Left ventricle myocardium inferior (tissue), 1 donor: Measurements from ENCODE around the gene ACTR6. TPM values are rescaled to one million over a fixed set of nuclear protein-coding genes. Genes with fewer than 3 reads are reported as not detected.
"Not testable (repeated sequence)": the region's sequence is repeated elsewhere in the genome, so short reads cannot be mapped to it uniquely, and the experiment has no call there.

Source experiments
- DNase-seq: peaks from one replicate; pipeline ENCODE4 v3.0.0-alpha.2; 2020
- H3K27ac ChIP-seq: fragments of 200-600 bp; replicated peaks from 2 replicates; pipeline ENCODE4 v1.8.0; 2021
- H3K27me3 ChIP-seq: fragments of 200-600 bp; 2 replicates; pipeline ENCODE4 v1.8.0; 2021; ENCODE audit warnings: low read depth
- H3K36me3 ChIP-seq: fragments of 200-600 bp; 2 replicates; pipeline ENCODE4 v1.8.0; 2021
- H3K4me1 ChIP-seq: fragments of 200-600 bp; 2 replicates; pipeline ENCODE4 v1.8.0; 2021
- H3K4me3 ChIP-seq: fragments of 200-600 bp; 2 replicates; pipeline ENCODE4 v1.8.0; 2021; ENCODE audit warnings: mild to moderate bottlenecking, moderate library complexity
- H3K9me3 ChIP-seq: fragments of 200-600 bp; replicated peaks from 2 replicates; pipeline ENCODE4 v1.8.0; 2021
- intact Hi-C: fragments of 100-400 bp; cut with micrococcal nuclease; formaldehyde crosslinking; loops from one replicate; pipeline ENCODE4 v1.11.0; 2022
- total RNA-seq: library from RNA; stranded (reverse); fragmentation: NEBNext Ultra II Directional; extraction: Animal tissue kit (Norgen Biotek cat#: 25700); gene quantifications from one replicate; pipeline ENCODE4 v1.2.1, GENCODE V29; 2021
- TF ChIP-seq, protein P1 (sequence below): fragments of 200-600 bp; IDR thresholded peaks from 2 replicates; pipeline ENCODE4 v1.8.0; 2021; ENCODE audit warnings: antibody characterized with exemption, mild to moderate bottlenecking, borderline replicate concordance
- donor health status: DM: no; HTN: yes; CAD: no; lungs with severe emphysema.

Gene ACTR6
- total RNA-seq, 1 donor from 2014 or later, result 18.3 TPM

DNA sequence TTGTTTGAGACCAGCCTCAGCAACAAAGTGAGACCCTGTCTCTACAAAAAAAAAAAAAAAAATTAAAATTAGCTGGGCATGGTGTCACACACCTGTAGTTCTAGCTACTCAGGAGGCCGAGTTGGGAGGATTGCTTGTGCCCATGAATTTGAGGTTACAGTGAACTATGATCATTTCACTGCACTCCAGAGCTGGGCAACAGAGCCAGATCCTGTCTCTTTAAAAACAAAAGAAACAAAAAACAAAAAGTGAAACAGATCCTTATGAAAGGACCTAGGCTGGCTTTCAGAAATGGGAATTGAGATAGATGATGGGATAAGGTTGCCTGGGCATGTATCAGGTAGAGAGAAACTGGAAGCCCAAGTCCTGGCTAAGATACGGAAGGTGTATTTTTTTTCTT, 13.9 kb downstream of the ACTR6 start:
- intact Hi-C loops, result no loop called here
- Histone ChIP-seq H3K4me3 (no peak overlapping the region), H3K4me1 (no peaks in the 10 kb centered on the region), H3K36me3 (peaks cover 74% of the 10 kb centered on the region), H3K9me3 (no peaks in the 10 kb centered on the region), H3K27me3 (no peaks in the 10 kb centered on the region), H3K27ac (no peak overlapping the region)
- TF ChIP-seq, protein P1, sequence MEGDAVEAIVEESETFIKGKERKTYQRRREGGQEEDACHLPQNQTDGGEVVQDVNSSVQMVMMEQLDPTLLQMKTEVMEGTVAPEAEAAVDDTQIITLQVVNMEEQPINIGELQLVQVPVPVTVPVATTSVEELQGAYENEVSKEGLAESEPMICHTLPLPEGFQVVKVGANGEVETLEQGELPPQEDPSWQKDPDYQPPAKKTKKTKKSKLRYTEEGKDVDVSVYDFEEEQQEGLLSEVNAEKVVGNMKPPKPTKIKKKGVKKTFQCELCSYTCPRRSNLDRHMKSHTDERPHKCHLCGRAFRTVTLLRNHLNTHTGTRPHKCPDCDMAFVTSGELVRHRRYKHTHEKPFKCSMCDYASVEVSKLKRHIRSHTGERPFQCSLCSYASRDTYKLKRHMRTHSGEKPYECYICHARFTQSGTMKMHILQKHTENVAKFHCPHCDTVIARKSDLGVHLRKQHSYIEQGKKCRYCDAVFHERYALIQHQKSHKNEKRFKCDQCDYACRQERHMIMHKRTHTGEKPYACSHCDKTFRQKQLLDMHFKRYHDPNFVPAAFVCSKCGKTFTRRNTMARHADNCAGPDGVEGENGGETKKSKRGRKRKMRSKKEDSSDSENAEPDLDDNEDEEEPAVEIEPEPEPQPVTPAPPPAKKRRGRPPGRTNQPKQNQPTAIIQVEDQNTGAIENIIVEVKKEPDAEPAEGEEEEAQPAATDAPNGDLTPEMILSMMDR, result no peak
- no peak for DNase-seq

DNA sequence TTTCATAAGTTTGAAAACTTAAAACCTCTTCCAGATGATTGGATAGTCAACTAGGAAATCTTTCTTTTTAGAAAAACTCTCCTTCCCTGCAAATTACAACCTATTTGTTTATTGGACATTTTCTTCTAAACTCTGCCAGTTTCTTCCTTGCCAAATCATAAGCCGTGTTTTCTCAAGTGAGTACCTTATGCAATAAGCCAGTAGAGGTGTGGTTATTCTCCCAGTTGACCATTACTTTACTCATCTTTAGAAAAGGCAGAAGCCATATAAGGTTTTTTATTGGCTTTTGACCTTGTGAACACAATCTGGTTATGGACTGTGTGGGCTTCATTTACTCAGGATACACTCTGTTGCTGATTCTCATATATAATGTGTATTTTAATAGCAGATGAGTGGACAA, 14.6 kb downstream of the ACTR6 start:
- no peaks in the 10 kb centered on the region for H3K9me3 ChIP-seq
- intact Hi-C loops, result no loop called here
- no peaks in the 10 kb centered on the region for H3K4me1 ChIP-seq
- TF ChIP-seq, protein P1, result no peak
- DNase-seq, result no peak
- no peak overlapping the region for H3K4me3 ChIP-seq
- H3K27me3 ChIP-seq, result no peaks in the 10 kb centered on the region
- no peak overlapping the region for H3K27ac ChIP-seq
- peaks cover 74% of the 10 kb centered on the region for H3K36me3 ChIP-seq

DNA sequence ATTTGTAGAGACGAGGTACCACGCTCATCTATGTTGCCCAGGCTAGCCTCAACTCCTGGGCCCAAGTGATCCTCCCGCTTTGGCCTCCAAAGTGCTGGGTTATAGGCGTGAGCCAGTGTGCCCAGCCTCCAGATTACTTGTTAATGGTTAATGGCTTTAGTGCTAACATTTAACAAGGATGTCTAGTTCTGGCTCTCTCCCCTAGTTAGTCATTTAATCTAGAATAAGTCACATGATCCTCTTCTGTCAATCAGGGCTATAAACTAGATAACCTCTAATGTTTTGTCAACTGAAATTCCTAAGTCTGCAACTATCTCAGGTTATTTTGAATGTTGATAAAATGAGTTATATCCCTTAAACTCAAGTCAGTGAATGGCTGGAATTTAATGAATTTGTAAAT, 15.7 kb downstream of the ACTR6 start:
- Histone ChIP-seq H3K4me1 (no peaks in the 10 kb centered on the region), H3K4me3 (no peak overlapping the region), H3K9me3 (no peaks in the 10 kb centered on the region), H3K27me3 (no peaks in the 10 kb centered on the region), H3K27ac (no peak overlapping the region), H3K36me3 (peaks cover 74% of the 10 kb centered on the region)
- intact Hi-C loops, result no loop called here
- DNase-seq, result no peak
- TF ChIP-seq, protein P1, result no peak

DNA sequence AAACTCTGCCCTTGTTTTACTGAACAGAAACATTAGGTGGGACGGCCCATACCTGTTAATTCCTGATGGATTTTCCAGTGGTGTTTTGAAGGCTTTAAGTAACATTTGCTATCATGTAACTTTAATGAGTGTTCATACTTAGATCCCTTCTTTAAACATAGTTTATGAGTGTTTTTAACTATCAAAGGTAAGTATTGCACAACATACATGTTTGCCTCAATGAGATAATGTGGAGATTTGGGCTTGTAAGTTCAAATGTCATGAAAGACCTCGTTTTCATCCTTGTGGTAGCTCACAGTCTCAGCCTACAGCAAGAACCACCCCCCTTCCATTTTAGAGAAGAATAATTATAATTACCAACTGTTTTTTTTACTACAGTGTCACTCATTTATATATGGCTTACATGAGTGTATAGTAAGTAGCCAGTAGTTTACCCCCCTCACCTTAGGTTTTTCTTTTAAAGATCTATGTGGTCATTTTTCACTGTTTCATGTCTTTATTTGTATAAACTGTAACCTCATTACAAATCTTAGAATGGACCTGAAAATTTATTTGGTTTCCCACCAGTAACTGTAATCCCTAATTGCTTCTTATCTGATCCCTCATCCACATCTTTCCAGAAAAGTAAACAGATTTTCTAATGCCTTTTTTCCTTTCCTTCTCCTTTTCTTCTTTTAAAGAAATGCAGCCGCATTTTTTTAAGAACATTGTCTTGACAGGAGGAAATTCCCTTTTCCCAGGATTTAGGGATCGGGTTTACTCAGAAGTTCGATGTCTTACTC, 18.9 kb downstream of the ACTR6 start:
- no peaks in the 10 kb centered on the region for H3K9me3 ChIP-seq
- no peak for DNase-seq
- H3K27ac ChIP-seq, result no peak overlapping the region
- H3K4me1 ChIP-seq, result no peaks in the 10 kb centered on the region
- no peaks in the 10 kb centered on the region for H3K27me3 ChIP-seq
- H3K4me3 ChIP-seq, result no peak overlapping the region
- peaks cover 84% of the 10 kb centered on the region for H3K36me3 ChIP-seq
- intact Hi-C loops, result no loop called here
- TF ChIP-seq, protein P1, result no peak

DNA sequence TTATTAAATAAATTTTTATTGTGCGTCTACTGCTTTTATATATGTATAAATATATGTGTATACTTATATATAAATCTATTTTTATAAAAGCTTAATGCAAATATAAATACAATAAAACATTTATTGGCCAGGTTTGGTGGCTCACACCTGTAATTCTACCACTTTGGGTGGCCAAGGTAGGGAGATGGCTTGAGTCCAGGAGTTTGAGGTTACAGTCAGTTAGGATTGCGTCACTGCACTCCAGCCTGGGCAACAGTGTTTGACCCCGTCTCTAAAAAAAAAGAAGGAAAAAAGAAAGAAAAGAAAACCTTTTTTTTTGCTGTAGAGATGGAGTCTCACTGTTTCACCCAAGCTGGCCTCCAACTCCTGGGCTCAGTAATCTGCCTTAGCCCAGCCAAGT, 20.9 kb downstream of the ACTR6 start:
- Histone ChIP-seq H3K27me3 (no peaks in the 10 kb centered on the region), H3K4me1 (no peaks in the 10 kb centered on the region), H3K4me3 (no peak overlapping the region), H3K9me3 (no peaks in the 10 kb centered on the region), H3K36me3 (peaks cover 88% of the 10 kb centered on the region), H3K27ac (no peak overlapping the region)
- TF ChIP-seq, protein P1, result no peak
- intact Hi-C loops, result no loop called here
- DNase-seq, result no peak

DNA sequence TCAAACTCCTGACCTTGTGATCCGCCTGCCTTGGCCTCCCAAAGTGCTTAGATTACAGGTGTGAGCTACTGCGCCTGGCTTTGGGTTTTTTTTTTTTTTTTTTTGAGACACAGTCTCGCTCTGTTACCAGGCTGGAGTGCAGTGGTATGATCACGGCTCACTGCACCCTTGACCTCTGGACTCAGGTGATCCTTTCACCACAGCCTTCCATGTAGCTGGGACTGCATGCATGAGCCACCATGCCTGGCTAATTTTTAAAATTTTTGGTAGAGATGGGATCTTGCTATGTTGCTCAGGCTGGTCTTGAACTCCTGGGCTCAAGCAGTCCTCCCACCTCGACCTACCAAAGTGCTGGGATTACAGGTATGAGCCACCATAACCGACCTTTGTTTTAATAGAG, 21.6 kb downstream of the ACTR6 start:
- H3K27ac ChIP-seq, DNase-seq, H3K4me1 ChIP-seq, H3K9me3 ChIP-seq, H3K4me3 ChIP-seq, H3K27me3 ChIP-seq, intact Hi-C loops: not testable (repeated sequence)
- H3K36me3 ChIP-seq, result peaks cover 90% of the 10 kb centered on the region
